OCI-LY1 (cell line): Measurements from ENCODE around the gene ITGA5.

Source experiments
- H2AFZ ChIP-seq: fragments of 200-600 bp; sonication (generic), shearing (Covaris generic); 2 replicates; pipeline ENCODE4 v1.6.0; 2014; ENCODE audit warnings: antibody characterized with exemption, mild to moderate bottlenecking, low read length
- H3F3A ChIP-seq: fragments of 200-600 bp; sonication (generic), shearing (Covaris generic); 2 replicates; pipeline ENCODE4 v1.6.0; 2014; ENCODE audit warnings: mild to moderate bottlenecking, antibody characterized with exemption, low read length, moderate library complexity; ENCODE audit not compliant: insufficient read depth
- H3K27ac ChIP-seq: fragments of 200-600 bp; sonication (generic); 2 replicates; pipeline ENCODE4 v1.5.1; 2014; ENCODE audit warnings: low read length, mixed run types, mild to moderate bottlenecking, low read depth; ENCODE audit not compliant: poor library complexity, severe bottlenecking
- H3K27me3 ChIP-seq: fragments of 200-600 bp; sonication (generic); 2 replicates; pipeline ENCODE4 v1.6.0; 2014; ENCODE audit warnings: antibody characterized with exemption, mild to moderate bottlenecking, low read length, moderate library complexity; ENCODE audit not compliant: insufficient read depth
- H3K36me3 ChIP-seq: fragments of 200-600 bp; sonication (generic); 2 replicates; pipeline ENCODE4 v1.6.1; 2014; ENCODE audit warnings: mild to moderate bottlenecking, antibody characterized with exemption, low read length, moderate library complexity, mixed read lengths; ENCODE audit not compliant: insufficient read depth
- H3K4me1 ChIP-seq: fragments of 200-600 bp; sonication (generic); 2 replicates; pipeline ENCODE4 v1.5.1; 2014; ENCODE audit warnings: mild to moderate bottlenecking, low read length, moderate library complexity; ENCODE audit not compliant: insufficient read depth, severe bottlenecking
- H3K4me2 ChIP-seq: fragments of 200-600 bp; sonication (generic), shearing (Covaris generic); 2 replicates; pipeline ENCODE4 v1.6.1; 2014; ENCODE audit warnings: low read length
- H3K4me3 ChIP-seq: fragments of 200-600 bp; sonication (generic); 2 replicates; pipeline ENCODE4 v1.5.1; 2014; ENCODE audit warnings: low read length, low read depth, mild to moderate bottlenecking, mixed read lengths; ENCODE audit not compliant: poor library complexity, severe bottlenecking
- H3K79me2 ChIP-seq: fragments of 200-600 bp; shearing (Covaris generic); 2 replicates; pipeline ENCODE4 v1.6.1; 2016; ENCODE audit warnings: mixed run types, low read length, mixed read lengths; ENCODE audit not compliant: insufficient read depth
- H3K9ac ChIP-seq: fragments of 200-600 bp; sonication (generic), shearing (Covaris generic); 2 replicates; pipeline ENCODE4 v1.6.1; 2014; ENCODE audit warnings: mild to moderate bottlenecking, low read length, mixed read lengths
- H3K9me2 ChIP-seq: fragments of 200-600 bp; sonication (generic), shearing (Covaris generic); 2 replicates; pipeline ENCODE4 v1.6.1; 2014; ENCODE audit warnings: low read depth, mild to moderate bottlenecking, low read length, mixed read lengths
- H3K9me3 ChIP-seq: fragments of 200-600 bp; shearing (Covaris generic); 2 replicates; pipeline ENCODE4 v1.6.1; 2014; ENCODE audit warnings: low read length, mixed read lengths
- H4K20me1 ChIP-seq: fragments of 200-600 bp; sonication (generic), shearing (Covaris generic); 2 replicates; pipeline ENCODE4 v1.6.0; 2016; ENCODE audit warnings: mild to moderate bottlenecking, low read length; ENCODE audit not compliant: insufficient read depth
- CTCF ChIP-seq: fragments of 200-600 bp; sonication (generic), shearing (Covaris generic); IDR thresholded peaks from 2 replicates; pipeline ENCODE4 v1.5.1; 2017; ENCODE audit warnings: mild to moderate bottlenecking, antibody characterized with exemption, low read length, moderate library complexity, mixed read lengths
- EZH2 ChIP-seq: fragments of 200-600 bp; sonication (generic), shearing (Covaris generic); IDR thresholded peaks from 2 replicates; pipeline ENCODE4 v1.8.0; 2017; ENCODE audit warnings: borderline replicate concordance, mixed run types, mild to moderate bottlenecking, antibody characterized with exemption, low read length, moderate library complexity, mixed read lengths

The ITGA5 gene

GRCh38 chr12:54405573-54405972 lies 13.5 kb downstream of the ITGA5 start:
- H3K4me1 ChIP-seq: no peaks in the 10 kb centered on the region
- H3K36me3 ChIP-seq: no peaks in the 10 kb centered on the region
- no peaks in the 10 kb centered on the region for H4K20me1 ChIP-seq

GRCh38 chr12:54405106-54405505 lies 14.0 kb downstream of the ITGA5 start:
- H3K9me3 ChIP-seq: no peaks in the 10 kb centered on the region
- no peaks in the 10 kb centered on the region for H3K4me1 ChIP-seq
- H3K4me3 ChIP-seq: no peak overlapping the region
- no peak for TF ChIP-seq EZH2
- no peak for TF ChIP-seq CTCF
- H3K4me2 ChIP-seq: no peak overlapping the region
- H3F3A ChIP-seq: no peaks in the 10 kb centered on the region
- peaks cover 4% of the 10 kb centered on the region; the same call in 1 of the 2 replicates for H3K27me3 ChIP-seq
- no peak overlapping the region for H3K27ac ChIP-seq
- H3K9me2 ChIP-seq: no peaks in the 10 kb centered on the region
- H2AFZ ChIP-seq: no peak overlapping the region
- no peaks in the 10 kb centered on the region for H4K20me1 ChIP-seq
- H3K9ac ChIP-seq: no peak overlapping the region
- no peaks in the 10 kb centered on the region for H3K79me2 ChIP-seq
- H3K36me3 ChIP-seq: no peaks in the 10 kb centered on the region

More at GRCh38 chr12:54405573-54405972, 13.5 kb downstream of the ITGA5 start:
- Histone ChIP-seq H3K4me3 (no peak overlapping the region), H3K9me2 (no peaks in the 10 kb centered on the region), H3K27ac (no peak overlapping the region), H3K79me2 (no peaks in the 10 kb centered on the region), H3K27me3 (peaks cover 4% of the 10 kb centered on the region; the same call in 1 of the 2 replicates), H3K4me2 (no peak overlapping the region), H3K9ac (no peak overlapping the region), H3F3A (no peaks in the 10 kb centered on the region), H2AFZ (no peak overlapping the region), H3K9me3 (no peaks in the 10 kb centered on the region)
- no peak for TF ChIP-seq EZH2
- TF ChIP-seq CTCF: no peak

GRCh38 chr12:54404061-54405004 lies 14.7 kb downstream of the ITGA5 start:
- no peak overlapping the region for H3K4me2 ChIP-seq
- no peak overlapping the region for H3K27ac ChIP-seq
- H3K4me1 ChIP-seq: no peaks in the 10 kb centered on the region
- no peaks in the 10 kb centered on the region for H3K9me3 ChIP-seq
- TF ChIP-seq EZH2: no peak
- TF ChIP-seq CTCF: peak; percentile 96
- no peaks in the 10 kb centered on the region for H3K36me3 ChIP-seq
- no peak overlapping the region for H3K9ac ChIP-seq
- no peak overlapping the region for H3K4me3 ChIP-seq
- no peaks in the 10 kb centered on the region for H3F3A ChIP-seq
- H3K79me2 ChIP-seq: no peaks in the 10 kb centered on the region
- H2AFZ ChIP-seq: no peak overlapping the region
- no peaks in the 10 kb centered on the region for H3K9me2 ChIP-seq
- H3K27me3 ChIP-seq: peaks cover 4% of the 10 kb centered on the region; the same call in 1 of the 2 replicates
- H4K20me1 ChIP-seq: no peaks in the 10 kb centered on the region
